Placental pericyte (primary cell): ENCODE data around the gene PLSCR3. TPM values are rescaled to one million over a fixed set of nuclear protein-coding genes. Genes with fewer than 3 reads are reported as not detected.

Source experiments
- total RNA-seq: library from RNA; depleted of rRNA; stranded (reverse); fragments of >200 nt; gene quantifications from 2 replicates; pipeline ENCODE4 v1.2.3, GENCODE V29; 2012

PLSCR3 gene
- total RNA-seq = 23.6 and 28.1 TPM in 2 replicates

GRCh38 chr17:7394452-7395191, at the start of gene PLSCR3:
Gene PLSCR3 (minus strand): TSS chr17:7394525. CDS start chr17:7394110, 415 bp downstream.

GRCh38 chr17:7439462-7440112, 45.3 kb upstream of the PLSCR3 start, which contains the start of gene FGF11:
Gene FGF11 (plus strand): TSS chr17:7439512. CDS start chr17:7439621, 109 bp downstream.

GRCh38 chr17:7428557-7428956, 34.2 kb upstream of the PLSCR3 start, which contains the start of gene SPEM3:
Gene SPEM3 (plus strand): TSS chr17:7428857. CDS start chr17:7428903, 46 bp downstream.

DNA sequence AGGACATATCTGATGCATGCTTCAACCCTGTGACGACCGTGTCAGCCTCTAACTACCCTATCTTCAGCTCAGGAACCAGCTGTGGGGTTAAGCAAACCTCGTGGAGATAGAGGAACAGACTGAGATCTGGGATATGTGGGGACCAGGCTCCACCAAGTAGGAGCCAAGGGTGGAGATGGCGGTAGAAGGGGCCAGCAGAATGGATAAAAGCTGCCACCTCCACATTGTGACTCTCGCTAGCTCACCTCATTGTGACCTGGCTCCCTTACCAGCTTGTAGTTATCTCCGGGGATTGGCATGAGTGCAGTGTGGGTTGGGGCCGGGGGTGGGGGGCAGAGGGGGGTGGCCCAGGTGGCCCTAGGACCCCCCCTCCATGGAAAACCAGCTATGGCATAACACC, 31.0 kb upstream of the PLSCR3 start, which contains the start of gene SPEM2:
Gene SPEM2 (plus strand): TSS at position 301 of the 400 bp plus-strand sequence. CDS start 73 bp downstream, at position 374.

GRCh38 chr17:7419819-7420610, 25.7 kb upstream of the PLSCR3 start, which contains the start of gene SPEM1:
Gene SPEM1 (plus strand): TSS chr17:7420324. CDS start chr17:7420385, 61 bp downstream.

GRCh38 chr17:7407485-7408251, 13.3 kb upstream of the PLSCR3 start, which contains the start of gene NLGN2:
Gene NLGN2 (plus strand): TSS chr17:7407845. CDS start chr17:7408256, 411 bp downstream.

DNA sequence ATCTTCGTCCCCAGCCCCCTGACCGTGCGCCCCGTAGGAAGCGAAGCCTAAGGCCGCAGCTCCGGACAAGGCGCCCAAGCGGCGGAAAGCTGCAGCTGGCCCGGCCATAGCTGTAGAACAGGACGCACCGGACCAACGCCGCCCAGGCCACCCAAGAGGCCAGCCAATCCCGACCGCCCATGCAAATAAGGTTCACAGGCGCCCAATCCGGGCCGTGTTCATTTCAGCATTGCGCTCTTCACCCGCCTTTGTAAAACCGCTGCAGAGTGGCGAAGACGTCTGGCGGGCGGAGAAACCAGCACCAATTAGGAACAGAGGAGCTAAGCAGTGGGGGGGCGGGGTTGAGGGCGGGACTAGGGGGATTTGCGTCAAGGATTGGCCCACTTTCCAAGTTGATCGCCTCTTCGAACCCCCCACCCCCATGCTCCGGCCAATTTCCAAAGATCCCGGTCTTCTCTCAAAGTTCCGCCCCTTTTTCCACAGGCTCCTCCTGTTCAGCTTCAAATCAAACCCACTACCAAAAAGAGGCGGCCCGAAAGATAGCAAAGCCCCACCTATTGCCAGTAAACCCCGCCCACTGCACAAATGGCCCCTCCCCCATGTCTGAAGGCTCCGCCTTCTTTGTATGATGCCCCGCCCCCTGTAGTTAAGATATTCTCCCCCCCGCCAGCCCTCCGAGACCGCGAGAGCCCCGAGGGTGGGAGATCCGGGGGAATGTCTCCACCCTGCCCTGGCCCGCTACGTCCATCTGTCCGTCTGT, 9.8 kb upstream of the PLSCR3 start, which contains the start of gene TMEM256:
Gene TMEM256 (minus strand): TSS at position 121 of the 760 bp plus-strand sequence. CDS start 13 bp downstream, at position 108.

DNA sequence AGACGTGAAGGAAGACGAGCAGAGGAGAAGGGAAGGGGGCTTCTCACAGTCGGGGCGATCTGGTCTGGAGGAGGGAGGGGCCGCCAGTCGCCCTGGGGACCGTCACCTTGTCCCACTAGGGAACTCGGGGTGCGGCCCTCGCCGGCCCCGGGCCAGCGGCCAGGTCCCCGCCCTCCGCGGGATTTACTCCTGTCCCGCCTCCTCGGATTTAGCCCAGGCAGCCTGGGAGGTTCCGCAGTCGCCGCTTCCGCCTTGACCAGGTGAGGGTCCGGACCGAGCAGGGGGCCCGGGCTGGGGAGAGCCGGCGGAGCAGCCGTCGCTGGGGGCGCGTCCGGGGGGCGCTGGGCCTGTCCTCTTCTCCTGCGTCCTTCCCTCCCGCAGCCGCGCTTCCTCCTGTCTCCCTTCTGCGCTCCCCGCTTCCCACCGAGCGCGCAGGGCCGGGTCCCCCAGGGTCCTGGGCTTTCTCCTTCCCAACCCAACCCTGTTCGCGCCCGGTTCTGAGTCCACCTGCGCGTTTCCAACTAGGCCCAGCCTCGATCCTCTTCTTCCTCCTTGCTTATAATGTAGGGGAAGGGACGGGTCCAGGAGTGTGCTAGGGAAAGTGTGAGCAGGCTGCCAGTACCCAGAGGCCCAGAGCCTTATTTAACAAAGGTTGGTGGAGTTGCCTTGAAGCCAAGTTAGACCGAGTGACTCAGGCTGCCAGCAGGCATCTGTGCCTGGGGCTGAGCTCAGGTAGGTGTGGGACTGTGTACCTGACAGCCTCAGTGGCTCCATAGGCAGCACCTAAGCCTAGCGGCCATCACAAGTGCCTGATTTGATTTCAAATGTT, 13.3 kb downstream of the PLSCR3 start, which contains the start of gene TNK1:
Gene TNK1 (plus strand): TSS at position 235 of the 829 bp plus-strand sequence. CDS start 1,838 bp downstream, outside the sequence.

DNA sequence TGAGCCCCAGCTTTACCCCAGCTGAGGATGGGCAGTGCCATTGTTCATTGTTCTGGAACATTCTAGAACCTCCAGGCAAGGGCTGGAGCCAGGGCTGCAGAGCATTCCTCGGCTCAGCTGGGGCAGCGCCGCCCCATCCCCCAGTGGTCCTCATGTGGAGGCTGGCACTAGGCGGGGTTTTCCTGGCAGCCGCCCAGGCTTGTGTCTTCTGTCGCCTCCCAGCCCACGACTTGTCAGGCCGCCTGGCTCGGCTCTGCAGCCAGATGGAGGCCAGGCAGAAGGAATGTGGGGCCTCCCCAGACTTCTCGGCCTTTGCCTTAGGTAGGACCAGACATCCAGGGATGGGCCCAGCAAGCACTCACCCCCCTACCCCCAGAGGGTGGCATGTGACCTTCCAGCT, 39.3 kb downstream of the PLSCR3 start, which contains the start of gene TMEM95:
Gene TMEM95 (plus strand): TSS at position 104 of the 400 bp plus-strand sequence. CDS start 49 bp downstream, at position 153.

DNA sequence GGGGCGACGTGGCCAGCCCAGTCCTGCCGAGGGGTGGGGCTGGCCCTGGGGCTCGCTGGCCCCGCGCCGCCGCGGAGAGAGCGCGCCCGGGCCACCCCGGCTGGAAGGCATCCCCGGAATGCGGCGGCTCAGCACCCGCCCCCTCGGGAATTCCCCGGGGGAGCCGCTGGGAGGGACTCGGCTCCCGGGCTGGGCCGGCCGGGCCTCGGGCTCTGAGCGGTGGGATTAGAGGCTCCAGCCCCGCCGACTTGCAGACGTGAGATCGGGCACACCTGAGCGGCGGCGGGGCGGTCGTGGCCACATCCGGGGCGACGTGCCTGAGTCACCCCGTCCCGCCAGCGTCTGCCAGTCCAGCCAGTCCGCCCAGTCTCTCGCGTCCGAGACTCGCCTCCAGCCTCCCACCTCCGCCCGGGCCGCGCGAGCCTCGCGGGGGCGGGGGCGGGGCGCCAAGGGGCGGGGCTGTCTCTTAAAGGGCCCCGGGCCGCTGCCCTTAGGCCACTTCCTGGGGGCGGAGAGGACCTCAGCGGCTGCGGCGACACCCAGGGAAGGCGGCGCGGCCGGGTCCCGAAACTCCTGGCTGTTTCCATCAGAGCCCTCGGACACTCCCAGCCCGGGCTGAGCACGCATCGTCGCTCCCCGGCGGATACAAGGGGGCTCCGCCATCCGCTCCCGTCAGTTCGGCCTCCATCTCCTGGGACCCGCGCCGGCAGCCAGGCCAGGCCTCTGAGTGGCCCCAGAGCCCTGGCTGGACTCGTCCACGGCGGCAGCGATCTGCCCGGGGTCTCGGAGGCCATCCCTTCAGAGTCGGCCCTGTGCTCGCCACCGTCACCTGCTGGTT, 42.4 kb downstream of the PLSCR3 start, which contains the start of gene KCTD11:
Gene KCTD11 (plus strand): TSS at position 498 of the 838 bp plus-strand sequence.

Other genes starting within 250 kb of the PLSCR3 start
- 0.86 and 1.5 TPM in 2 replicates for gene ASGR1, start 215.2 kb downstream of the PLSCR3 start, total RNA-seq
- gene DLG4, start 174.7 kb downstream of the PLSCR3 start, total RNA-seq = 17.7 and 22.3 TPM in 2 replicates
- gene ACADVL, start 174.6 kb downstream of the PLSCR3 start, total RNA-seq = 126 and 188 TPM in 2 replicates
- gene DVL2, start 160.0 kb downstream of the PLSCR3 start, total RNA-seq = 82.8 and 90.8 TPM in 2 replicates
- gene PHF23, start 155.1 kb downstream of the PLSCR3 start, total RNA-seq = 46.1 and 64.1 TPM in 2 replicates
- gene GABARAP, start 152.1 kb downstream of the PLSCR3 start, total RNA-seq = 124 and 548 TPM in 2 replicates
- 38.7 and 47.4 TPM in 2 replicates for gene CTDNEP1, start 142.8 kb downstream of the PLSCR3 start, total RNA-seq
- gene ELP5, start 142.3 kb downstream of the PLSCR3 start, total RNA-seq = 27.4 and 44.0 TPM in 2 replicates
- gene CLDN7, start 132.0 kb downstream of the PLSCR3 start, total RNA-seq = 2.6 and 7.4 TPM in 2 replicates
- 0.22 TPM in 1 of 2 replicates, not detected in the other for gene SLC2A4, start 112.8 kb downstream of the PLSCR3 start, total RNA-seq
- gene YBX2, start 99.9 kb downstream of the PLSCR3 start, total RNA-seq = not detected in 2 replicates
- 599 and 1,060 TPM in 2 replicates for gene EIF5A, start 86.9 kb downstream of the PLSCR3 start, total RNA-seq
- gene GPS2, start 79.2 kb downstream of the PLSCR3 start, total RNA-seq = 52.5 and 65.7 TPM in 2 replicates
- gene NEURL4, start 65.2 kb downstream of the PLSCR3 start, total RNA-seq = 22.1 and 25.2 TPM in 2 replicates
- 0.22 TPM in 1 of 2 replicates, not detected in the other for gene ACAP1, start 58.0 kb downstream of the PLSCR3 start, total RNA-seq
- gene KCTD11, start 42.4 kb downstream of the PLSCR3 start, total RNA-seq = 7.2 and 7.7 TPM in 2 replicates
- gene TMEM95, start 39.4 kb downstream of the PLSCR3 start, total RNA-seq = not detected in 2 replicates
- gene TNK1, start 13.4 kb downstream of the PLSCR3 start, total RNA-seq = 0.22 TPM in 1 of 2 replicates, not detected in the other
- 33.3 and 54.4 TPM in 2 replicates for gene TMEM256, start 9.6 kb upstream of the PLSCR3 start, total RNA-seq
- 5.2 and 5.7 TPM in 2 replicates for gene NLGN2, start 13.3 kb upstream of the PLSCR3 start, total RNA-seq
- gene SPEM1, start 25.8 kb upstream of the PLSCR3 start, total RNA-seq = not detected in 2 replicates
- gene SPEM2, start 31.1 kb upstream of the PLSCR3 start, total RNA-seq = not detected in 2 replicates
- gene SPEM3, start 34.3 kb upstream of the PLSCR3 start, total RNA-seq = not detected in 2 replicates
- gene TMEM102, start 40.9 kb upstream of the PLSCR3 start, total RNA-seq = 1.1 and 2.1 TPM in 2 replicates
- under 0.01 and 0.44 TPM in 2 replicates for gene FGF11, start 45.0 kb upstream of the PLSCR3 start, total RNA-seq
- 2.9 and 3.3 TPM in 2 replicates for gene CHRNB1, start 50.5 kb upstream of the PLSCR3 start, total RNA-seq
- gene ZBTB4, start 85.1 kb upstream of the PLSCR3 start, total RNA-seq = 24.3 and 35.8 TPM in 2 replicates
- not detected in 2 replicates for gene SLC35G6, start 86.9 kb upstream of the PLSCR3 start, total RNA-seq
- gene POLR2A, start 89.8 kb upstream of the PLSCR3 start, total RNA-seq = 75.7 and 125 TPM in 2 replicates
- 10.2 and 10.7 TPM in 2 replicates for gene TNFSF12, start 154.5 kb upstream of the PLSCR3 start, total RNA-seq
- gene TNFSF13, start 164.2 kb upstream of the PLSCR3 start, total RNA-seq = 0.44 and 0.72 TPM in 2 replicates
- 56.9 and 109 TPM in 2 replicates for gene SENP3, start 167.4 kb upstream of the PLSCR3 start, total RNA-seq
- 16.9 and 20.6 TPM in 2 replicates for gene CD68, start 185.1 kb upstream of the PLSCR3 start, total RNA-seq
- 103 and 203 TPM in 2 replicates for gene MPDU1, start 189.3 kb upstream of the PLSCR3 start, total RNA-seq
- 0.22 and 0.57 TPM in 2 replicates for gene SOX15, start 195.6 kb upstream of the PLSCR3 start, total RNA-seq
- gene FXR2, start 220.4 kb upstream of the PLSCR3 start, total RNA-seq = 40.0 and 60.8 TPM in 2 replicates
- 16.5 and 26.0 TPM in 2 replicates for gene SAT2, start 233.3 kb upstream of the PLSCR3 start, total RNA-seq
- 1.8 TPM in 1 of 2 replicates, not detected in the other for gene SHBG, start 235.6 kb upstream of the PLSCR3 start, total RNA-seq